WTC11 (cell line): Measurements from ENCODE around the gene STARD8. TPM values are rescaled to one million over a fixed set of nuclear protein-coding genes. Genes with fewer than 3 reads are reported as not detected.
A peak's percentile ranks its signal among the peaks of the same experiment; 100 is the strongest.
"Not testable (repeated sequence)": the region's sequence is repeated elsewhere in the genome, so short reads cannot be mapped to it uniquely, and the experiment has no call there.

ENCODE experiments used
- ATAC-seq: fragments of 200-7000 bp; cut with Tn5 transposase; 2 replicates; pipeline ENCODE4 v1.10.0; 2021; ENCODE audit warnings: mild to moderate bottlenecking, moderate library complexity
- CTCF ChIA-PET: fragments of 300-600 bp; sonication (Branson Sonifier 250); formaldehyde crosslinking; loops from one replicate; lab custom pipeline; 2021; ENCODE audit warnings: antibody characterized with exemption; lab: Charles Lee
- POLR2A ChIA-PET: fragments of 350-600 bp; sonication (Branson Sonifier 250); formaldehyde crosslinking; loops from one replicate; lab custom pipeline; 2021; ENCODE audit warnings: antibody characterized with exemption; lab: Charles Lee
- DNase-seq: peaks from one replicate; pipeline ENCODE4 v3.0.0; 2021; ENCODE audit warnings: low spot score
- H3K27ac Mint-ChIP-seq: 2 replicates; pipeline ENCODE4 v1.8.0; 2021; ENCODE audit warnings: mixed read lengths
- H3K27me3 Mint-ChIP-seq: 2 replicates; pipeline ENCODE4 v1.8.0; 2021; ENCODE audit warnings: low read depth, mild to moderate bottlenecking, moderate library complexity, mixed read lengths
- H3K36me3 Mint-ChIP-seq: 2 replicates; pipeline ENCODE4 v1.8.0; 2021; ENCODE audit warnings: mixed read lengths
- H3K4me1 Mint-ChIP-seq: 2 replicates; pipeline ENCODE4 v1.8.0; 2022; ENCODE audit warnings: mixed read lengths
- H3K4me3 Mint-ChIP-seq: 2 replicates; pipeline ENCODE4 v1.8.0; 2021; ENCODE audit warnings: mild to moderate bottlenecking, moderate library complexity, mixed read lengths
- H3K9me3 Mint-ChIP-seq: 2 replicates; pipeline ENCODE4 v1.8.0; 2021; ENCODE audit warnings: mixed read lengths
- ARID4B ChIP-seq: sonication (generic); formaldehyde crosslinking; IDR thresholded peaks from 2 replicates; pipeline ENCODE4 v1.8.0; 2023; ENCODE audit warnings: missing genetic modification reagents, mild to moderate bottlenecking, borderline replicate concordance
- ATF1 ChIP-seq: sonication (generic); formaldehyde crosslinking; IDR thresholded peaks from 2 replicates; pipeline ENCODE4 v1.8.1; 2023; ENCODE audit warnings: mild to moderate bottlenecking, moderate library complexity, missing genetic modification reagents
- CREB1 ChIP-seq: sonication (generic); formaldehyde crosslinking; IDR thresholded peaks from 2 replicates; pipeline ENCODE4 v1.8.0; 2023; ENCODE audit warnings: mild to moderate bottlenecking, missing genetic modification reagents
- ELF4 ChIP-seq: sonication (generic); formaldehyde crosslinking; IDR thresholded peaks from 2 replicates; pipeline ENCODE4 v1.8.1; 2022; ENCODE audit warnings: low read depth, mild to moderate bottlenecking, moderate library complexity, missing genetic modification reagents
- FOXJ3 ChIP-seq: sonication (generic); formaldehyde crosslinking; IDR thresholded peaks from 2 replicates; pipeline ENCODE4 v1.9.0; 2021; ENCODE audit warnings: missing genetic modification reagents, mild to moderate bottlenecking, borderline replicate concordance
- HMGA2 ChIP-seq: fragments of 250-450 bp; sonication (Bioruptor Pico); IDR thresholded peaks from 2 replicates; pipeline ENCODE4 v1.4.0; 2021; ENCODE audit warnings: mild to moderate bottlenecking, moderate library complexity
- JAZF1 ChIP-seq: fragments of 250-450 bp; sonication (Bioruptor Pico); IDR thresholded peaks from 2 replicates; pipeline ENCODE4 v1.9.0; 2021; ENCODE audit warnings: moderate library complexity, mild to moderate bottlenecking, inconsistent platforms
- JUN ChIP-seq: sonication (generic); formaldehyde crosslinking; IDR thresholded peaks from 2 replicates; pipeline ENCODE4 v1.8.0; 2023; ENCODE audit warnings: mild to moderate bottlenecking, missing genetic modification reagents
- NFE2L1 ChIP-seq: sonication (generic); formaldehyde crosslinking; IDR thresholded peaks from 2 replicates; pipeline ENCODE4 v1.8.1; 2023; ENCODE audit warnings: missing genetic modification reagents
- NR2C2 ChIP-seq: sonication (generic); formaldehyde crosslinking; IDR thresholded peaks from 2 replicates; pipeline ENCODE4 v1.8.0; 2022; ENCODE audit warnings: mild to moderate bottlenecking, missing genetic modification reagents
- PRDM15 ChIP-seq: sonication (generic); formaldehyde crosslinking; IDR thresholded peaks from 2 replicates; pipeline ENCODE4 v1.8.0; 2022; ENCODE audit warnings: missing genetic modification reagents
- PREB ChIP-seq: sonication (generic); formaldehyde crosslinking; IDR thresholded peaks from 2 replicates; pipeline ENCODE4 v1.8.1; 2022; ENCODE audit warnings: mild to moderate bottlenecking, missing genetic modification reagents, moderate library complexity, borderline replicate concordance
- PRRX2 ChIP-seq: fragments of 250-450 bp; sonication (Bioruptor Pico); IDR thresholded peaks from 2 replicates; pipeline ENCODE4 v1.8.0; 2021; ENCODE audit warnings: mild to moderate bottlenecking
- RELA ChIP-seq: sonication (generic); formaldehyde crosslinking; IDR thresholded peaks from 2 replicates; pipeline ENCODE4 v1.8.1; 2022; ENCODE audit warnings: missing genetic modification reagents, mild to moderate bottlenecking, borderline replicate concordance
- RORB ChIP-seq: fragments of 250-450 bp; sonication (Bioruptor Pico); IDR thresholded peaks from 2 replicates; pipeline ENCODE4 v1.9.0; 2021; ENCODE audit warnings: mild to moderate bottlenecking
- SP1 ChIP-seq: sonication (generic); formaldehyde crosslinking; conservative IDR thresholded peaks from 2 replicates; pipeline ENCODE4 v1.8.1; 2022; ENCODE audit warnings: missing genetic modification reagents
- TCF7 ChIP-seq: sonication (generic); formaldehyde crosslinking; IDR thresholded peaks from 2 replicates; pipeline ENCODE4 v1.8.0; 2022; ENCODE audit warnings: mild to moderate bottlenecking, low read depth, missing genetic modification reagents, moderate library complexity
- ZNF138 ChIP-seq: sonication (generic); formaldehyde crosslinking; conservative IDR thresholded peaks from 2 replicates; pipeline ENCODE4 v1.8.1; 2022; ENCODE audit warnings: mild to moderate bottlenecking, moderate library complexity, missing genetic modification reagents
- ZNF219 ChIP-seq: sonication (generic); formaldehyde crosslinking; IDR thresholded peaks from 2 replicates; pipeline ENCODE4 v1.8.0; 2023; ENCODE audit warnings: missing genetic modification reagents, mild to moderate bottlenecking, borderline replicate concordance
- ZNF532 ChIP-seq: fragments of 250-450 bp; sonication (Bioruptor Pico); IDR thresholded peaks from 2 replicates; pipeline ENCODE4 v1.9.0; 2021; ENCODE audit warnings: mild to moderate bottlenecking, borderline replicate concordance
- total RNA-seq: library from RNA; stranded (reverse); gene quantifications from 3 replicates; pipeline ENCODE4 v1.2.3, GENCODE V29; 2021

The STARD8 gene
- total RNA-seq, 1 experiment from 2014 or later = 8.5 TPM

GRCh38 chrX:68686097-68686977 lies 38.9 kb downstream of the STARD8 start:
- TF ChIP-seq PRDM15 (CRISPR knock-in tag) (no peak), ZNF532 (CRISPR knock-in tag) (no peak), CREB1 (CRISPR knock-in tag) (no peak), HMGA2 (CRISPR knock-in tag) (no peak), ELF4 (CRISPR knock-in tag) (no peak), PRRX2 (CRISPR knock-in tag) (no peak), JUN (CRISPR knock-in tag) (no peak), ARID4B (CRISPR knock-in tag) (no peak), PREB (no peak), ZNF138 (CRISPR knock-in tag) (no peak), ZNF219 (no peak), FOXJ3 (CRISPR knock-in tag) (no peak), NFE2L1 (no peak), RELA (CRISPR knock-in tag) (no peak), ATF1 (CRISPR knock-in tag) (no peak), RORB (CRISPR knock-in tag) (no peak), NR2C2 (no peak), TCF7 (CRISPR knock-in tag) (no peak), SP1 (CRISPR knock-in tag) (no peak), JAZF1 (CRISPR knock-in tag) (no peak)
- Mint-ChIP-seq H3K4me1 (peaks cover 31% of the 10 kb centered on the region), H3K9me3 (no peaks in the 10 kb centered on the region), H3K36me3 (no peaks in the 10 kb centered on the region), H3K27ac (no peak overlapping the region), H3K4me3 (peak overlapping the region; percentile 64), H3K27me3 (peaks cover 8% of the 10 kb centered on the region; the same call in 1 of the 2 replicates)
- POLR2A ChIA-PET = no interaction called here
- ATAC-seq (peak; percentile 76), DNase-seq (peak; percentile 67)
- CTCF ChIA-PET = interaction anchor here (0.6 to 2.6 kb wide), 10 partner anchors 8 to 27 kb away, joined by 3 to 18 read pairs (median 4); no protein-coding TSS in a partner anchor

GRCh38 chrX:68688931-68689330 lies 41.5 kb downstream of the STARD8 start:
- DNase-seq, CTCF ChIA-PET, ATAC-seq, H3K27ac Mint-ChIP-seq, H3K36me3 Mint-ChIP-seq, H3K9me3 Mint-ChIP-seq, POLR2A ChIA-PET, H3K4me3 Mint-ChIP-seq: not testable (repeated sequence)
- peaks cover 12% of the 10 kb centered on the region for H3K27me3 Mint-ChIP-seq
- H3K4me1 Mint-ChIP-seq = peaks cover 34% of the 10 kb centered on the region
